ENCODE measurements around the gene C2orf76. TPM values are rescaled to one million over a fixed set of nuclear protein-coding genes. Genes with fewer than 3 reads are reported as not detected.
"Not testable (repeated sequence)": the region's sequence is repeated elsewhere in the genome, so short reads cannot be mapped to it uniquely, and the experiment has no call there.

Gene C2orf76
- total RNA-seq, 1 experiment from 2014 or later, result 5.7 TPM

DNA sequence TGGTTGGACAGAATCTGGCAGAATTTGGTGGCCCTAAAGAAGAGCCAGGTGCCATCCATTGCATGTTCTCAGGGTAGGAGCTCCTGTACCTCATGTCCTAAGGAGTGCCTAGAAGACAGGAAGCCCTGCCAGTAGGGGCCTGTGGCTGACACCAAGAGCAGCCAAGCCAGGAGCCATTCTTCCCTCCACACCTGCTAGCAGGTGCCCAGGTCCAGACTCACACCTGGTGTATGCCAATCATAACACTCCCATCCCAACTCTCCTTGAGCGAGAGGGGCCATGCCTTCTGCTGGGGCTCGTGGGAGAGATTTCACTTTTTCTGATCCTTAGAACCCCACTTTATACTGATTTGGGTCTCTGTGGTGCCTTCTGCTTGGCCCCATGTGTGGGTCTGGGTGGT, 38.5 kb upstream of the C2orf76 start:
- WGBS (ENCODE audit: extremely low coverage, insufficient read length, low lambda C conversion rate), result no CpG with 5 or more reads among the region's 2 CpGs
- no peaks in the 10 kb centered on the region for H3K9me3 ChIP-seq (ENCODE audit: control insufficient read depth, low read depth, low read length)
- H3K27ac ChIP-seq (ENCODE audit: insufficient read length, low read depth, low read length), result no peak overlapping the region
- TF ChIP-seq, protein P1, sequence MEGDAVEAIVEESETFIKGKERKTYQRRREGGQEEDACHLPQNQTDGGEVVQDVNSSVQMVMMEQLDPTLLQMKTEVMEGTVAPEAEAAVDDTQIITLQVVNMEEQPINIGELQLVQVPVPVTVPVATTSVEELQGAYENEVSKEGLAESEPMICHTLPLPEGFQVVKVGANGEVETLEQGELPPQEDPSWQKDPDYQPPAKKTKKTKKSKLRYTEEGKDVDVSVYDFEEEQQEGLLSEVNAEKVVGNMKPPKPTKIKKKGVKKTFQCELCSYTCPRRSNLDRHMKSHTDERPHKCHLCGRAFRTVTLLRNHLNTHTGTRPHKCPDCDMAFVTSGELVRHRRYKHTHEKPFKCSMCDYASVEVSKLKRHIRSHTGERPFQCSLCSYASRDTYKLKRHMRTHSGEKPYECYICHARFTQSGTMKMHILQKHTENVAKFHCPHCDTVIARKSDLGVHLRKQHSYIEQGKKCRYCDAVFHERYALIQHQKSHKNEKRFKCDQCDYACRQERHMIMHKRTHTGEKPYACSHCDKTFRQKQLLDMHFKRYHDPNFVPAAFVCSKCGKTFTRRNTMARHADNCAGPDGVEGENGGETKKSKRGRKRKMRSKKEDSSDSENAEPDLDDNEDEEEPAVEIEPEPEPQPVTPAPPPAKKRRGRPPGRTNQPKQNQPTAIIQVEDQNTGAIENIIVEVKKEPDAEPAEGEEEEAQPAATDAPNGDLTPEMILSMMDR (conservative IDR thresholded peaks at IDR 0.05), result no peak
- H3K79me2 ChIP-seq (ENCODE audit: insufficient read depth, low read length), result no peaks in the 10 kb centered on the region
- no peak overlapping the region for H2AFZ ChIP-seq (ENCODE audit: low read length)
- DNase-seq, result no peak
- H3T11ph ChIP-seq (ENCODE audit: low read length), result no peak overlapping the region
- H2BK120ac ChIP-seq (ENCODE audit: low read depth, low read length, poor library complexity, severe bottlenecking), result no peak overlapping the region
- no peak overlapping the region for H2BK15ac ChIP-seq (ENCODE audit: low read depth, low read length)
- H3K9ac ChIP-seq (ENCODE audit: extremely low read depth, insufficient read length, low read length), result no peak overlapping the region
- no peak overlapping the region for H2AK5ac ChIP-seq (ENCODE audit: insufficient read length, low read length)
- no peak overlapping the region for H3K4me2 ChIP-seq (ENCODE audit: insufficient read depth, insufficient read length, low read length)
- no peak overlapping the region for H2BK20ac ChIP-seq (ENCODE audit: low read depth, low read length, poor library complexity, severe bottlenecking)
- no peaks in the 10 kb centered on the region; the same call in 1 of the 2 replicates for H3K4me1 ChIP-seq (ENCODE audit: insufficient read depth, low read length)
- no peak overlapping the region for H3K18ac ChIP-seq (ENCODE audit: insufficient read length, low read depth, low read length)
- no peaks in the 10 kb centered on the region for H3K27me3 ChIP-seq (ENCODE audit: insufficient read depth, low read length)
- Mint-ChIP-seq H3K27ac (no peak overlapping the region; a peak in 1 of 7 replicates), H3K36me3 (ENCODE audit: insufficient read depth in 1 of 3, low read depth in 3 of 3) (no peaks in the 10 kb centered on the region), H3K4me3 (no peak overlapping the region), H3K9me3 (no peaks in the 10 kb centered on the region; a peak in 1 of 5 replicates), H3K27me3 (ENCODE audit: low read depth) (peaks cover 2% of the 10 kb centered on the region), H3K4me1 (peaks cover 5 to 6% of the 10 kb centered on the region in 2 experiments; a peak in 2 of 4 replicates)
- no peak overlapping the region for H3K14ac ChIP-seq (ENCODE audit: insufficient read depth, low read length)
- H4K5ac ChIP-seq (ENCODE audit: insufficient read length, low read depth, low read length), result no peak overlapping the region
- no peak overlapping the region for H4K8ac ChIP-seq (replicated peaks; ENCODE audit: insufficient read length, low read depth, low read length)
- H3K4ac ChIP-seq (ENCODE audit: low read depth, low read length), result no peak overlapping the region
- H4K91ac ChIP-seq (ENCODE audit: insufficient read length, low read depth, low read length), result no peak overlapping the region
- H2BK5ac ChIP-seq (ENCODE audit: insufficient read length, low read length), result no peak overlapping the region
- H3K23me2 ChIP-seq (ENCODE audit: insufficient read length, low read depth, low read length, poor library complexity, severe bottlenecking), result no peaks in the 10 kb centered on the region
- no peak overlapping the region for H3K23ac ChIP-seq (ENCODE audit: insufficient read length, low read depth, low read length)
- no peaks in the 10 kb centered on the region for H4K20me1 ChIP-seq (ENCODE audit: control insufficient read depth, insufficient read depth, insufficient read length)
- no peaks in the 10 kb centered on the region for H3K79me1 ChIP-seq (ENCODE audit: insufficient read depth, low read depth, low read length, poor library complexity, severe bottlenecking)
- no peak overlapping the region for H2BK12ac ChIP-seq (ENCODE audit: insufficient read length, low read depth, low read length)
- no peak overlapping the region for H3K56ac ChIP-seq (ENCODE audit: insufficient read length, low read depth, low read length)

DNA sequence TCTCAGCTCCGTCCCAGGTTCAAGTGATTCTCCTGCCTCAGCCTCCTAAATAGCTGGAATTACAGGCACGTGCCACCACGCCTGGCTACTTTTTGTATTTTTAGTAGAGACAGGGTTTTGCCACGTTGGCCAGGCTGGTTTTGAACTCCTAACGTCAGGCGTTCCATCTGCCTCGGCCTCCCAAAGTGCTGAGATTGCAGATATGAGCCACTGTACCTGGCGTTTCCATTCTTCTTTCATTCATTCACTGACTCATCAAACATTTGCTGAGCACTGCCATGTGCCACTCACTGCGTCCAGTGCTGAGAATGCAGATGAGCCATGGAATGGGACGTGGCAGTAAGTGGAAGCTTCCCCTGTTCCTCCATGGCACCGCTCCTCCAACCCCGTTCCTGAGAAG, 37.0 kb upstream of the C2orf76 start:
- H3K23me2 ChIP-seq (ENCODE audit: insufficient read length, low read depth, low read length, poor library complexity, severe bottlenecking); H3T11ph ChIP-seq (ENCODE audit: low read length); H3K4me1 Mint-ChIP-seq; H3K4me2 ChIP-seq (ENCODE audit: insufficient read depth, insufficient read length, low read length); H3K56ac ChIP-seq (ENCODE audit: insufficient read length, low read depth, low read length); H4K8ac ChIP-seq (replicated peaks; ENCODE audit: insufficient read length, low read depth, low read length); H3K14ac ChIP-seq (ENCODE audit: insufficient read depth, low read length); H3K9me3 Mint-ChIP-seq; H3K27ac ChIP-seq (ENCODE audit: insufficient read length, low read depth, low read length); H3K23ac ChIP-seq (ENCODE audit: insufficient read length, low read depth, low read length); H3K18ac ChIP-seq (ENCODE audit: insufficient read length, low read depth, low read length); H3K4me1 ChIP-seq (ENCODE audit: insufficient read depth, low read length); H3K9me3 ChIP-seq (ENCODE audit: control insufficient read depth, low read depth, low read length); H2AK5ac ChIP-seq (ENCODE audit: insufficient read length, low read length); H3K27me3 ChIP-seq (ENCODE audit: insufficient read depth, low read length); H2BK15ac ChIP-seq (ENCODE audit: low read depth, low read length); H2BK5ac ChIP-seq (ENCODE audit: insufficient read length, low read length); H3K4me3 Mint-ChIP-seq; H4K20me1 ChIP-seq (ENCODE audit: control insufficient read depth, insufficient read depth, insufficient read length); H3K36me3 Mint-ChIP-seq (ENCODE audit: insufficient read depth in 1 of 3, low read depth in 3 of 3); H3K79me1 ChIP-seq (ENCODE audit: insufficient read depth, low read depth, low read length, poor library complexity, severe bottlenecking); H4K5ac ChIP-seq (ENCODE audit: insufficient read length, low read depth, low read length); H2BK120ac ChIP-seq (ENCODE audit: low read depth, low read length, poor library complexity, severe bottlenecking); H3K4ac ChIP-seq (ENCODE audit: low read depth, low read length); H2BK20ac ChIP-seq (ENCODE audit: low read depth, low read length, poor library complexity, severe bottlenecking); H2BK12ac ChIP-seq (ENCODE audit: insufficient read length, low read depth, low read length); H3K27ac Mint-ChIP-seq; H3K9ac ChIP-seq (ENCODE audit: extremely low read depth, insufficient read length, low read length); DNase-seq; H3K79me2 ChIP-seq (ENCODE audit: insufficient read depth, low read length); H3K27me3 Mint-ChIP-seq (ENCODE audit: low read depth); H4K91ac ChIP-seq (ENCODE audit: insufficient read length, low read depth, low read length); H2AFZ ChIP-seq (ENCODE audit: low read length): not testable (repeated sequence)
- no CpG with 5 or more reads among the region's 12 CpGs for WGBS (ENCODE audit: extremely low coverage, insufficient read length, low lambda C conversion rate)

Measured in H9 (cell line).